Measurements from ENCODE around the gene RETREG3. TPM values are rescaled to one million over a fixed set of nuclear protein-coding genes. Genes with fewer than 3 reads are reported as not detected.

RETREG3 gene
- total RNA-seq, 1 donor from 2014 or later: 75.4 TPM

- no peak overlapping the region for H3K27ac ChIP-seq
- intact Hi-C loops (cut with DNase I): no loop called here
- H3K4me1 ChIP-seq: peaks cover 27% of the 10 kb centered on the region
- peaks cover 0 to 26% of the 10 kb centered on the region in 2 donors for H3K36me3 ChIP-seq
- no peaks in the 10 kb centered on the region for H3K27me3 ChIP-seq
- DNase-seq (ENCODE audit: extremely low spot score in 2 of 2): no peak
- TF ChIP-seq POLR2A (IDR thresholded peaks at IDR 0.05) (no peak), POLR2AphosphoS5 (IDR thresholded peaks at IDR 0.05; ENCODE audit: insufficient read depth in 1 of 2, low read depth in 1 of 2) (no peak)
- TF ChIP-seq, protein P1, sequence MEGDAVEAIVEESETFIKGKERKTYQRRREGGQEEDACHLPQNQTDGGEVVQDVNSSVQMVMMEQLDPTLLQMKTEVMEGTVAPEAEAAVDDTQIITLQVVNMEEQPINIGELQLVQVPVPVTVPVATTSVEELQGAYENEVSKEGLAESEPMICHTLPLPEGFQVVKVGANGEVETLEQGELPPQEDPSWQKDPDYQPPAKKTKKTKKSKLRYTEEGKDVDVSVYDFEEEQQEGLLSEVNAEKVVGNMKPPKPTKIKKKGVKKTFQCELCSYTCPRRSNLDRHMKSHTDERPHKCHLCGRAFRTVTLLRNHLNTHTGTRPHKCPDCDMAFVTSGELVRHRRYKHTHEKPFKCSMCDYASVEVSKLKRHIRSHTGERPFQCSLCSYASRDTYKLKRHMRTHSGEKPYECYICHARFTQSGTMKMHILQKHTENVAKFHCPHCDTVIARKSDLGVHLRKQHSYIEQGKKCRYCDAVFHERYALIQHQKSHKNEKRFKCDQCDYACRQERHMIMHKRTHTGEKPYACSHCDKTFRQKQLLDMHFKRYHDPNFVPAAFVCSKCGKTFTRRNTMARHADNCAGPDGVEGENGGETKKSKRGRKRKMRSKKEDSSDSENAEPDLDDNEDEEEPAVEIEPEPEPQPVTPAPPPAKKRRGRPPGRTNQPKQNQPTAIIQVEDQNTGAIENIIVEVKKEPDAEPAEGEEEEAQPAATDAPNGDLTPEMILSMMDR (IDR thresholded peaks at IDR 0.05): no peak
- no peaks in the 10 kb centered on the region for H3K9me3 ChIP-seq
- no peak overlapping the region for H3K4me3 ChIP-seq
Observed at GRCh38 chr17:42538482-42538881, 70.7 kb downstream of the RETREG3 start.

- H3K9me3 ChIP-seq: no peaks in the 10 kb centered on the region
- intact Hi-C loops (cut with DNase I): no loop called here
- H3K27me3 ChIP-seq: no peaks in the 10 kb centered on the region
- no peak for DNase-seq (ENCODE audit: extremely low spot score in 2 of 2)
- peaks cover 27% of the 10 kb centered on the region for H3K4me1 ChIP-seq
- H3K36me3 ChIP-seq: peaks cover 0 to 22% of the 10 kb centered on the region in 2 donors
- H3K4me3 ChIP-seq: no peak overlapping the region
- no peak overlapping the region for H3K27ac ChIP-seq
- no peak for TF ChIP-seq POLR2AphosphoS5 (IDR thresholded peaks at IDR 0.05; ENCODE audit: insufficient read depth in 1 of 2, low read depth in 1 of 2)
- TF ChIP-seq POLR2A (IDR thresholded peaks at IDR 0.05): no peak
- TF ChIP-seq, protein P1 (IDR thresholded peaks at IDR 0.05): no peak
Observed at GRCh38 chr17:42537826-42538451, 71.2 kb downstream of the RETREG3 start.

DNA sequence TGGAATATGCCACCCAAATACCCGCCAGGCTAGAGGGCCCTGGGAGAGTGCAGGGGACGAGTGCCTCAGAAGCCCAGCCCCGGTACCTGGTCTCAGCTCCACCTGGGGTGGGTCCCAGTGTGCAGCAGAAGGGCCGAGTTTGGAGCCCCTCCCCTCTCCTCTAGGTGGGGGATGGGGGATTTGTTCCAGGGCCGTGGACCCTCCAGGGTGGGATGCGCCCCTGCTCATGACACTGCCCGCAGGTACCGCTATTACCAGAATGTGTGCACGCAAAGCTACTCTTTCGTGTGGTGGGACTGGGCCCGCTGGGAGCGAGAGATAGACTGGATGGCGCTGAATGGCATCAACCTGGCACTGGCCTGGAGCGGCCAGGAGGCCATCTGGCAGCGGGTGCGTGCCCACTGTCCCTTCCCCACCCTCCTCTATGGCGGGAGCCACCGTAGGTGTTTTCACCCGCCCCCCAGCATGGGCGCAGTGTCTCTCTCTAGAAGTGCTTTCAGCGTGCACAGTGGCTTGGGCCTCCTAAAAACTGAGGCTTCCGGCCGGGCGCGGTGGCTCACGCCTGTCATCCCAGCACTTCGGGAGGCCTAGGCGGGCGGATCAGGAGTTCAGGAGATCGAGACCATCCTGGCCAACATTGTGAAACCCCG is 71.9 kb downstream of the RETREG3 start:
- H3K4me3 ChIP-seq: peak overlapping the region; percentile 62 to 95
- TF ChIP-seq POLR2A (IDR thresholded peaks at IDR 0.05) (no peak), POLR2AphosphoS5 (IDR thresholded peaks at IDR 0.05; ENCODE audit: insufficient read depth in 1 of 2, low read depth in 1 of 2) (no peak)
- TF ChIP-seq, protein P1 (IDR thresholded peaks at IDR 0.05): no peak
- H3K4me1 ChIP-seq: peaks cover 27% of the 10 kb centered on the region
- no peak for DNase-seq (ENCODE audit: extremely low spot score in 2 of 2)
- H3K27ac ChIP-seq: peak overlapping the region; percentile 92
- no peaks in the 10 kb centered on the region for H3K27me3 ChIP-seq
- peaks cover 0 to 16% of the 10 kb centered on the region in 2 donors for H3K36me3 ChIP-seq
- H3K9me3 ChIP-seq: no peaks in the 10 kb centered on the region
- intact Hi-C loops (cut with DNase I): no loop called here

DNA sequence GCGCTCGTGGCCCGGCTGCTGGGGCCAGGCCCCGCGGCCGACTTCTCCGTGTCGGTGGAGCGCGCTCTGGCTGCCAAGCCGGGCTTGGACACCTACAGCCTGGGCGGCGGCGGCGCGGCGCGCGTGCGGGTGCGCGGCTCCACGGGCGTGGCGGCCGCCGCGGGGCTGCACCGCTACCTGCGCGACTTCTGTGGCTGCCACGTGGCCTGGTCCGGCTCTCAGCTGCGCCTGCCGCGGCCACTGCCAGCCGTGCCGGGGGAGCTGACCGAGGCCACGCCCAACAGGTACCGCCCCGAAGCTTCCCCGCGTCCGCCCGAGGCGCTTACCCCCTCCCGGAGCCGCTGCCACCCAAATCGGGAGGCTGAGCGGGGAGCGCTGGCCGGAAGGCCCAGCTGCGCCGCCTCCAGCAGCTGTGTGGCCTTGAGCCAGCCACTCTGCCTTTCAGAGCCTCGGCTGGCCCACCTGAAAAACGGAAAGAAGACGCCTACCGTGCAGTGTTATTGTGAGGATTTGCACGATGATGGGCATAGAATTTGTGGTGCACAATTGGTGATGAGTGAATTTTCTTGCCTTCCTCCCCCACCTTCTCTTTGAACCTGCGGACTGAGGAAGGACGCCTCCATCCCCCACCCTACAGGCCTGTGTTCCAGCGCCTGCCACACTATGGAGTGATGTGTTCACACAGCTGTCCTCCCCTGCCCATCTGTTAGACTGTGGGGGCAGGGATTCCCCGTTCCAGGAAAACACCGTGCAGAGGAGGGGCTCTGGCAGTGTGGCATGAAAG is 72.6 kb downstream of the RETREG3 start:
- Histone ChIP-seq H3K27me3 (no peaks in the 10 kb centered on the region), H3K4me3 (peak overlapping the region; percentile 62 to 95), H3K4me1 (peaks cover 29% of the 10 kb centered on the region), H3K27ac (peak overlapping the region; percentile 92), H3K36me3 (peaks cover 0 to 15% of the 10 kb centered on the region in 2 donors), H3K9me3 (no peaks in the 10 kb centered on the region)
- intact Hi-C loops (cut with DNase I): no loop called here
- DNase-seq (ENCODE audit: extremely low spot score in 2 of 2): no peak
- no peak for TF ChIP-seq POLR2A (IDR thresholded peaks at IDR 0.05)
- peak in 1 of 2 donors; percentile 20 for TF ChIP-seq POLR2AphosphoS5 (IDR thresholded peaks at IDR 0.05; ENCODE audit: insufficient read depth in 1 of 2, low read depth in 1 of 2)
- TF ChIP-seq, protein P1 (IDR thresholded peaks at IDR 0.05): no peak
